Panc1 (cell line): ENCODE data around the gene SDR9C7. TPM values are rescaled to one million over a fixed set of nuclear protein-coding genes. Genes with fewer than 3 reads are reported as not detected.

Source experiments
- ATAC-seq: fragments of 200-7000 bp; cut with Tn5 transposase; 2 replicates; pipeline ENCODE4 v1.9.1; 2020; ENCODE audit warnings: mild to moderate bottlenecking, moderate library complexity
- BruUV-seq: library from RNA; stranded (reverse); fragments of 400-500 nt; replicated peaks from 2 replicates; lab custom pipeline; 2021; lab: Mats Ljungman, UMichigan
- CTCF ChIA-PET: fragments of 300-600 bp; sonication (Branson Sonifier 250); formaldehyde crosslinking; loops from one replicate; lab custom pipeline; 2022; ENCODE audit warnings: antibody characterized with exemption; lab: Charles Lee
- POLR2A ChIA-PET: fragments of 300-600 bp; sonication (Branson Sonifier 250); formaldehyde crosslinking; loops from one replicate; lab custom pipeline; 2022; ENCODE audit warnings: antibody characterized with exemption; lab: Charles Lee
- DNase-seq: peaks from one replicate; pipeline ENCODE4 v3.0.0-alpha.2; 2010; ENCODE audit warnings: low read depth, low spot score
- H3K27ac ChIP-seq: 2 replicates; pipeline ENCODE4 v1.5.1; 2011; ENCODE audit warnings: mild to moderate bottlenecking, low read length, inconsistent platforms
- H3K27me3 ChIP-seq: fragments of 200-500 bp; sonication (Bioruptor generic); 2 replicates; pipeline ENCODE4 v1.6.0; 2014; ENCODE audit warnings: low read length, inconsistent platforms; ENCODE audit not compliant: control insufficient read depth, insufficient read depth
- H3K36me3 ChIP-seq: fragments of 200-500 bp; sonication (Bioruptor generic); 2 replicates; pipeline ENCODE4 v1.5.1; 2014; ENCODE audit warnings: inconsistent platforms, mild to moderate bottlenecking, low read length, moderate library complexity; ENCODE audit not compliant: control insufficient read depth, insufficient read depth
- H3K4me1 ChIP-seq: 2 replicates; pipeline ENCODE4 v1.5.1; 2011; ENCODE audit warnings: inconsistent platforms, mild to moderate bottlenecking, low read length, moderate library complexity; ENCODE audit not compliant: control insufficient read depth, insufficient read depth
- H3K4me3 ChIP-seq, 2 experiments: 2 replicates each; pipeline ENCODE4 v1.5.1; 2011 to 2012; ENCODE audit warnings: low read depth in 2 of 2, low read length in 2 of 2, mild to moderate bottlenecking in 2 of 2, inconsistent platforms in 1 of 2, moderate library complexity in 1 of 2
- H3K9me3 ChIP-seq: fragments of 200-500 bp; sonication (Bioruptor generic); 2 replicates; pipeline ENCODE4 v1.5.1; 2014; ENCODE audit warnings: low read depth, mild to moderate bottlenecking, inconsistent platforms, low read length, moderate library complexity; ENCODE audit not compliant: control insufficient read depth, insufficient read depth
- CTCF ChIP-seq: fragments of 450-650 bp; IDR thresholded peaks from 2 replicates; pipeline ENCODE4 v1.5.1; 2017; ENCODE audit warnings: mild to moderate bottlenecking
- POLR2AphosphoS5 ChIP-seq: IDR thresholded peaks from 2 replicates; pipeline ENCODE4 v1.6.1; 2012; ENCODE audit warnings: mild to moderate bottlenecking, low read depth, low read length, moderate library complexity
- REST ChIP-seq, 2 experiments: IDR thresholded peaks; 2 replicates each; pipeline ENCODE4 v1.6.1; 2011 to 2012; ENCODE audit warnings: low read depth in 2 of 2, control low read depth in 1 of 2, low read length in 1 of 2, mild to moderate bottlenecking in 1 of 2, moderate library complexity in 1 of 2; ENCODE audit not compliant: insufficient read depth in 1 of 2
- SIN3A ChIP-seq: IDR thresholded peaks from 2 replicates; pipeline ENCODE4 v1.6.1; 2012; ENCODE audit warnings: low read depth, mild to moderate bottlenecking, low read length, moderate library complexity, borderline replicate concordance; ENCODE audit not compliant: insufficient read depth
- TCF7L2 ChIP-seq: IDR thresholded peaks from 2 replicates; pipeline ENCODE4 v1.6.1; 2011; ENCODE audit warnings: mild to moderate bottlenecking, low read depth, low read length, inconsistent platforms
- in situ Hi-C: cut with HindIII; loops from 2 replicates; pipeline ENCODE4 v1.10.0; 2016; ENCODE audit warnings: low sequenced_read_pairs, low pct_unique_long_range_greater_than_20kb
- intact Hi-C: fragments of 100-400 bp; cut with micrococcal nuclease; formaldehyde crosslinking; loops from one replicate; pipeline ENCODE4 v1.10.0; 2022; ENCODE audit not compliant: unreplicated experiment
- total RNA-seq: library from RNA; stranded (reverse); gene quantifications from one replicate; pipeline ENCODE4 v1.2.1, GENCODE V29; 2021; ENCODE audit not compliant: unreplicated experiment

The SDR9C7 gene
- total RNA-seq, 1 experiment from 2014 or later: not detected

- Histone ChIP-seq H3K4me3 (no peak overlapping the region), H3K9me3 (no peaks in the 10 kb centered on the region), H3K4me1 (no peaks in the 10 kb centered on the region), H3K27me3 (peaks cover 15% of the 10 kb centered on the region), H3K27ac (no peak overlapping the region), H3K36me3 (no peaks in the 10 kb centered on the region)
- TF ChIP-seq SIN3A (no peak), CTCF (no peak), REST (IDR thresholded peaks at IDR 0.05; ENCODE audit: insufficient read depth in 1 of 2, low read depth in 2 of 2, low read length in 1 of 2) (no peak), TCF7L2 (no peak), POLR2AphosphoS5 (no peak)
- ChIA-PET POLR2A (no interaction called here), CTCF (no interaction called here)
- intact Hi-C loops (no loop called here), in situ Hi-C loops (no loop called here)
- BruUV-seq: no TSS peak
- no peak for DNase-seq
- ATAC-seq: no peak
These were observed 56.2 kb downstream of the SDR9C7 start for GRCh38 chr12:56878010-56878339.

- ChIA-PET CTCF (no interaction called here), POLR2A (no interaction called here)
- Histone ChIP-seq H3K9me3 (no peaks in the 10 kb centered on the region), H3K36me3 (no peaks in the 10 kb centered on the region), H3K27ac (no peak overlapping the region), H3K4me1 (no peaks in the 10 kb centered on the region), H3K4me3 (no peak overlapping the region), H3K27me3 (peaks cover 15% of the 10 kb centered on the region)
- DNase-seq (no peak), ATAC-seq (no peak)
- in situ Hi-C loops: no loop called here
- no peak for TF ChIP-seq TCF7L2
- TF ChIP-seq POLR2AphosphoS5: no peak
- no peak for TF ChIP-seq REST (IDR thresholded peaks at IDR 0.05; ENCODE audit: insufficient read depth in 1 of 2, low read depth in 2 of 2, low read length in 1 of 2)
- no peak for TF ChIP-seq CTCF
- TF ChIP-seq SIN3A: no peak
- intact Hi-C loops: no loop called here
- no TSS peak for BruUV-seq
These were observed 56.8 kb downstream of the SDR9C7 start for GRCh38 chr12:56877195-56878009.
